ENCODE results near the gene EPO. TPM values are rescaled to one million over a fixed set of nuclear protein-coding genes. Genes with fewer than 3 reads are reported as not detected.

The EPO gene
- total and polyA plus RNA-seq, 2 donors (not counting 1 experiment from before 2014, with no cell fraction given), result 0.10 TPM; not detected in 1

DNA sequence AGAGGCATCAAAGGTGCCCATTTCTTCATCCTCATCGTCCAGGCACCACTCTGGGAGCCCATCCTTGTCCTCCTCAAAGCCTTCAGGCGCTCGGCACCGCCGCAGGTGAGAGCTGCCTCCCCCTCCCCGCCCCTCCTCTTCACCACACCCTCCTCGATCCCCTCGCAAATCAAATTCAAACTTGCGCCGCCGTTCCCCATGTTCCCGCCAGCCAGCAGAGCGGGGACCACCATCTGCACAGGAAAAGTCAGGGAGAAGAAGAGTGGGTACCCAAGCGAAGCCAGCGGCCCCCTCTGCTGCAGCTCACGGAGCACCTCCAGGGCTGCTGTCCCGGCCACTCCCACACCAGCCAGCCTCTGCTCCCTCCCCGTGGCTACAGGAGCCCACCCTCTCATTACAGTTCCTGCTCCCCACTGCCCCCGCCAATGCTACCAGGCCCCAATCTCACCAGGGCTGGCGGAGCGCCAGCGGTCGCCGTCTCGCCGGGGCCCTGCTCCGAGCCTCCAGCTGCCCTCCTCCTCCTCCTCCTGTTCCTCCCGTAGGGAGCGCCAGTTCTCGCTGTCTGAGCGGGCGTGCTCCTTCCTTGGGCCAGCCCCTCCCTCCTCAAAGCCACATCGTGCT lies 34.0 kb upstream of the EPO start:
- Histone ChIP-seq H3K36me3 (replicated peaks in 1 of 2; ENCODE audit: control extremely low read depth in 1 of 2, control insufficient read depth in 1 of 2, extremely low read depth in 1 of 2, insufficient read depth in 2 of 2, low read length in 1 of 2) (peaks cover 0 to 85% of the 10 kb centered on the region in 2 experiments), H3K9me3 (ENCODE audit: control extremely low read depth in 1 of 3, control insufficient read depth in 2 of 3, insufficient read depth in 1 of 3, low read length in 2 of 3) (no peaks in the 10 kb centered on the region), H3K27ac (ENCODE audit: low read length in 2 of 2) (no peak overlapping the region), H3K79me2 (ENCODE audit: control insufficient read depth, insufficient read depth, low read length) (peaks cover 47% of the 10 kb centered on the region), H3K4me3 (ENCODE audit: control extremely low read depth in 1 of 5, extremely low read depth in 1 of 5, insufficient read depth in 1 of 5, low read depth in 2 of 5, low read length in 4 of 5) (no peak overlapping the region), H3K4me2 (replicated peaks; ENCODE audit: low read depth, low read length, poor library complexity, severe bottlenecking) (no peak overlapping the region), H3K4me1 (ENCODE audit: control insufficient read depth in 2 of 2, insufficient read depth in 2 of 2, low read length in 2 of 2) (peaks cover 15 to 17% of the 10 kb centered on the region in 2 donors), H2AFZ (ENCODE audit: insufficient read depth, low read depth, low read length, poor library complexity, severe bottlenecking) (no peak overlapping the region), H4K20me1 (ENCODE audit: control insufficient read depth, insufficient read depth, low read length, poor library complexity, severe bottlenecking) (peaks cover 86% of the 10 kb centered on the region), H3K27me3 (replicated peaks in 1 of 4; ENCODE audit: control extremely low read depth in 1 of 4, control insufficient read depth in 3 of 4, insufficient read depth in 4 of 4, low read length in 3 of 4) (no peaks in the 10 kb centered on the region), H3K9ac (ENCODE audit: low read length) (no peak overlapping the region)
- Mint-ChIP-seq H3K9me3 (ENCODE audit: insufficient read depth) (no peaks in the 10 kb centered on the region), H3K4me1 (peaks cover 19% of the 10 kb centered on the region), H3K4me3 (no peak overlapping the region), H3K27ac (no peak overlapping the region), H3K27me3 (no peaks in the 10 kb centered on the region)
- ATAC-seq (ENCODE audit: low read depth), result no peak
- intact Hi-C loops (cut with micrococcal nuclease), result no loop called here
- TF ChIP-seq CTCF (IDR thresholded peaks at IDR 0.05) (no peak), EZH2 (IDR thresholded peaks at IDR 0.05; ENCODE audit: borderline replicate concordance, insufficient read depth, low read depth, low read length, poor library complexity, severe bottlenecking) (no peak)
- WGBS (ENCODE audit: insufficient coverage), result 95% methylated on average over 24 of the region's 33 CpGs
- ChIA-PET POLR2A (no interaction called here), CTCF (no interaction called here)
- DNase-seq, result no peak

- ChIA-PET CTCF (no interaction called here), POLR2A (no interaction called here)
- Histone ChIP-seq H3K9me3 (ENCODE audit: control extremely low read depth in 1 of 3, control insufficient read depth in 2 of 3, insufficient read depth in 1 of 3, low read length in 2 of 3) (no peaks in the 10 kb centered on the region), H3K4me2 (replicated peaks; ENCODE audit: low read depth, low read length, poor library complexity, severe bottlenecking) (no peak overlapping the region), H3K36me3 (replicated peaks in 1 of 2; ENCODE audit: control extremely low read depth in 1 of 2, control insufficient read depth in 1 of 2, extremely low read depth in 1 of 2, insufficient read depth in 2 of 2, low read length in 1 of 2) (peaks cover 0 to 80% of the 10 kb centered on the region in 2 experiments), H3K79me2 (ENCODE audit: control insufficient read depth, insufficient read depth, low read length) (peaks cover 53% of the 10 kb centered on the region), H3K4me1 (ENCODE audit: control insufficient read depth in 2 of 2, insufficient read depth in 2 of 2, low read length in 2 of 2) (peaks cover 20 to 21% of the 10 kb centered on the region in 2 donors), H3K27ac (ENCODE audit: low read length in 2 of 2) (no peak overlapping the region), H3K9ac (ENCODE audit: low read length) (no peak overlapping the region), H3K27me3 (replicated peaks in 1 of 4; ENCODE audit: control extremely low read depth in 1 of 4, control insufficient read depth in 3 of 4, insufficient read depth in 4 of 4, low read length in 3 of 4) (no peaks in the 10 kb centered on the region), H3K4me3 (ENCODE audit: control extremely low read depth in 1 of 5, extremely low read depth in 1 of 5, insufficient read depth in 1 of 5, low read depth in 2 of 5, low read length in 4 of 5) (no peak overlapping the region), H2AFZ (ENCODE audit: insufficient read depth, low read depth, low read length, poor library complexity, severe bottlenecking) (no peak overlapping the region), H4K20me1 (ENCODE audit: control insufficient read depth, insufficient read depth, low read length, poor library complexity, severe bottlenecking) (peaks cover 91% of the 10 kb centered on the region)
- Mint-ChIP-seq H3K9me3 (ENCODE audit: insufficient read depth) (no peaks in the 10 kb centered on the region), H3K4me3 (no peak overlapping the region), H3K27ac (no peak overlapping the region), H3K27me3 (no peaks in the 10 kb centered on the region), H3K4me1 (peaks cover 23% of the 10 kb centered on the region)
- no peak for TF ChIP-seq EZH2 (IDR thresholded peaks at IDR 0.05; ENCODE audit: borderline replicate concordance, insufficient read depth, low read depth, low read length, poor library complexity, severe bottlenecking)
- intact Hi-C loops (cut with micrococcal nuclease), result no loop called here
- DNase-seq (no peak), ATAC-seq (ENCODE audit: low read depth) (no peak)
- 90% methylated on average over 12 of the region's 17 CpGs for WGBS (ENCODE audit: insufficient coverage)
Measured at GRCh38 chr7:100686822-100687211, 33.5 kb upstream of the EPO start.
